ENCODE measurements around the gene R3HDM4. TPM values are rescaled to one million over a fixed set of nuclear protein-coding genes. Genes with fewer than 3 reads are reported as not detected.

Gene R3HDM4
- total and polyA plus RNA-seq, 10 of the 15 experiments (the other 5 are each of a cell fraction or from before 2014, with no cell fraction given): 1.3 to 65.8 (median 27.7) TPM

GRCh38 chr19:892894-893689 lies 19.9 kb downstream of the R3HDM4 start, which contains the start of the genes MED16 and RNU6-9:
Gene MED16 (minus strand): TSS chr19:893187. CDS start chr19:891131, 2,056 bp downstream.
Gene RNU6-9 (plus strand): TSS chr19:893484.
- Histone ChIP-seq H3K4me1 (ENCODE audit: control insufficient read depth, insufficient read depth, low read length) (no peaks in the 10 kb centered on the region), H3K4me2 (ENCODE audit: control insufficient read depth, insufficient read depth) (peak within 1 kb of the TSS; percentile 92), H3K4me3 (peak within 1 kb of the TSS; percentile 95), H3K27ac (ENCODE audit: control insufficient read depth, insufficient read depth) (peak within 1 kb of the TSS; percentile 96), H3K9me3 (replicated peaks; ENCODE audit: control insufficient read depth, insufficient read depth, low read length) (no peaks in the 10 kb centered on the region), H4K20me1 (ENCODE audit: control insufficient read depth, insufficient read depth) (no peaks in the 10 kb centered on the region), H3K79me2 (ENCODE audit: control insufficient read depth, insufficient read depth, low read length) (peaks cover 7% of the 10 kb centered on the region), H3K36me3 (ENCODE audit: control insufficient read depth in 2 of 2, insufficient read depth in 2 of 2, low read length in 1 of 2) (no peaks in the 10 kb centered on the region), H3K27me3 (replicated peaks in 1 of 2; ENCODE audit: control insufficient read depth in 2 of 2, insufficient read depth in 2 of 2, low read length in 1 of 2) (no peaks in the 10 kb centered on the region), H2AFZ (ENCODE audit: control insufficient read depth, low read depth, low read length) (peak within 1 kb of the TSS; percentile 97), H3K9ac (ENCODE audit: control insufficient read depth, insufficient read depth, low read length) (peak within 1 kb of the TSS; percentile 85)
- BruUV-seq (replicated peaks): TSS peak; percentile 100
- ChIA-PET SMC1A (ENCODE audit: uncharacterized antibody, unreplicated experiment) (interaction anchor here (0.8 to 2.0 kb wide), 4 partner anchors 14 to 30 kb away, joined by 4 to 15 read pairs (median 8); no protein-coding TSS in a partner anchor), POLR2A (interaction anchor here (0.6 to 1.4 kb wide), 15 partner anchors 10 to 260 kb away, joined by 3 to 27 read pairs (median 3); partner anchors contain the start of genes KISS1R and POLRMT), RAD21 (ENCODE audit: unreplicated experiment) (interaction anchor here (0.7 to 2.3 kb wide), 4 partner anchors 14 to 30 kb away, joined by 3 to 24 read pairs (median 10); no protein-coding TSS in a partner anchor), CTCF (interaction anchor here (0.6 to 2.0 kb wide), 7 partner anchors 11 to 386 kb away, joined by 3 to 22 read pairs (median 3); no protein-coding TSS in a partner anchor)
- peak; percentile 78 for FAIRE-seq
- in situ Hi-C loops (cut with MboI): no loop called here
- DNase-seq (ENCODE audit: low read depth, low spot score): peak; percentile 89
- intact Hi-C loops (cut with micrococcal nuclease; ENCODE audit: unreplicated experiment): no loop called here
- ATAC-seq: peak; percentile 97
- WGBS (ENCODE audit: insufficient coverage, insufficient replicate concordance, low lambda C conversion rate, missing lambda C conversion rate): under 1% methylated on average over 48 of the region's 69 CpGs
- TF ChIP-seq SPI1 (IDR thresholded peaks at IDR 0.05; ENCODE audit: borderline replicate concordance, insufficient read depth, low read depth, low read length) (no peak), IRF3 (IDR thresholded peaks at IDR 0.05) (peak; percentile 39; the same call in 1 of the 2 replicates), CEBPZ (IDR thresholded peaks at IDR 0.05; ENCODE audit: low read depth, low read length) (no peak), ZBTB40 (IDR thresholded peaks at IDR 0.05; ENCODE audit: borderline replicate concordance) (peak; percentile 88; the same call in 1 of the 2 replicates), JUND (IDR thresholded peaks at IDR 0.05; ENCODE audit: low read depth, low read length) (no peak), SUZ12 (IDR thresholded peaks at IDR 0.05; ENCODE audit: unreplicated experiment) (no peak), MXI1 (IDR thresholded peaks at IDR 0.05; ENCODE audit: low read depth, low read length) (no peak), RELB (IDR thresholded peaks at IDR 0.05; ENCODE audit: low read depth) (no peak; the same call in 1 of the 2 replicates), TAF1 (IDR thresholded peaks at IDR 0.05; ENCODE audit: borderline replicate concordance, low read depth, low read length) (peak; percentile 64; the same call in 1 of the 2 replicates), MEF2B (IDR thresholded peaks at IDR 0.05; ENCODE audit: partially characterized antibody, poor library complexity, severe bottlenecking) (peak; percentile 62)

All from GM12878 (cell line).